Breast epithelium (tissue), 4 donors: ENCODE data around the gene IL25. TPM values are rescaled to one million over a fixed set of nuclear protein-coding genes. Genes with fewer than 3 reads are reported as not detected.

Source experiments
- DNase-seq, 2 donors: peaks; one replicate each; pipeline ENCODE4 v3.0.0-alpha.2; 2019; ENCODE audit warnings: low spot score in 2 of 2
- H3K27ac ChIP-seq, 2 donors: fragments of 200-600 bp; sonication (generic) in 1 of 2; one replicate each; pipeline ENCODE4 v1.5.1; 2016 to 2019; ENCODE audit warnings: mild to moderate bottlenecking in 1 of 2
- H3K27me3 ChIP-seq, 2 donors: fragments of 200-600 bp; sonication (generic) in 1 of 2; one replicate each; pipeline versions ENCODE4 v1.5.1 to v1.6.0; 2017 to 2019; ENCODE audit warnings: control low read depth in 1 of 2, mild to moderate bottlenecking in 1 of 2
- H3K36me3 ChIP-seq: fragments of 200-600 bp; one replicate; pipeline ENCODE4 v1.5.1; 2019
- H3K4me1 ChIP-seq, 2 donors: fragments of 200-600 bp; sonication (generic); one replicate each; pipeline ENCODE4 v1.5.1; 2016 to 2019; ENCODE audit warnings: control low read depth in 1 of 2
- H3K4me3 ChIP-seq, 3 donors: fragments of 200-600 bp; sonication (generic); 1 replicate in 2 of 3; 2 replicates in 1 of 3; pipeline ENCODE4 v1.5.1; 2016 to 2019; ENCODE audit warnings: mild to moderate bottlenecking in 3 of 3, moderate library complexity in 2 of 3
- H3K9me3 ChIP-seq, 2 donors: fragments of 200-600 bp; sonication (generic) in 1 of 2; one replicate each; pipeline ENCODE4 v1.5.1; 2016 to 2019; ENCODE audit warnings: control low read depth in 1 of 2
- POLR2A ChIP-seq: fragments of 450-650 bp; IDR thresholded peaks from one replicate; pipeline ENCODE4 v1.6.1; 2016; ENCODE audit warnings: antibody characterized with exemption, mild to moderate bottlenecking, moderate library complexity
- POLR2AphosphoS5 ChIP-seq, 3 donors: sonication (generic); formaldehyde crosslinking; IDR thresholded peaks; one replicate each; pipeline ENCODE4 v1.6.1; 2017; ENCODE audit warnings: antibody characterized with exemption in 3 of 3
- intact Hi-C: fragments of 100-400 bp; cut with DNase I; formaldehyde crosslinking; loops from one replicate; pipeline ENCODE4 v1.15.1; 2023; ENCODE audit warnings: low total_unique reads
- total RNA-seq, 3 donors: library from RNA; depleted of rRNA; stranded (reverse); fragments of >200 nt; gene quantifications; one replicate each; pipeline ENCODE4 v1.1.0, GENCODE V29; 2016
- TF ChIP-seq, protein P1 (sequence below), 3 donors: fragments of 450-650 bp; IDR thresholded peaks; one replicate each; pipeline ENCODE4 v1.5.1; 2016 to 2017; ENCODE audit warnings: antibody characterized with exemption in 3 of 3, mild to moderate bottlenecking in 3 of 3, moderate library complexity in 3 of 3

The IL25 gene
- total RNA-seq, 3 donors from 2014 or later: not detected

DNA sequence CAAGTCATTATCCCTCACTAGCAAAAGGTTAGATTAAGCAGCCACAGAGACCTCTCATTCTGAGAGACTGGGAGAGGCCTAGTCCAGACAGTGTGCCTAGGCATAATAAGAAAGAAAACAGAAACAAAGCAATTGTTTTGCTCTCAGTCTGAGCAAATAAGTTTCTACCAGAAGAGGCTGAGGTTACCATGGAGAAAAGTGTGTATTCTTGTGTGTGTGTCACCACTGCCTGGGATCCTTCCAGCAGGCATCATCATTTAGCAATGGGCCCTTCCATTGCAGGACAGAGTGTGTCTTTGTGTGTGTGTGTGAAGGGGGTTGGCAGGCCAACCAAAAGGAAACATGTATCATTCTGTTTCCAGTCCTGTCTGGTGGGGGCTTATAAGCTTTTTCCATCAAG lies 11.3 kb upstream of the IL25 start:
- Histone ChIP-seq H3K4me1 (peaks cover 6 to 10% of the 10 kb centered on the region in 2 donors), H3K36me3 (no peaks in the 10 kb centered on the region), H3K9me3 (no peaks in the 10 kb centered on the region), H3K27ac (peak overlapping the region; percentile 59 to 78), H3K4me3 (no peak overlapping the region), H3K27me3 (no peaks in the 10 kb centered on the region)
- intact Hi-C loops: loop anchor here (10.0 kb wide), 1 partner anchor 77 kb away; the partner anchor contains the start of gene HOMEZ
- DNase-seq: no peak
- TF ChIP-seq, protein P1, sequence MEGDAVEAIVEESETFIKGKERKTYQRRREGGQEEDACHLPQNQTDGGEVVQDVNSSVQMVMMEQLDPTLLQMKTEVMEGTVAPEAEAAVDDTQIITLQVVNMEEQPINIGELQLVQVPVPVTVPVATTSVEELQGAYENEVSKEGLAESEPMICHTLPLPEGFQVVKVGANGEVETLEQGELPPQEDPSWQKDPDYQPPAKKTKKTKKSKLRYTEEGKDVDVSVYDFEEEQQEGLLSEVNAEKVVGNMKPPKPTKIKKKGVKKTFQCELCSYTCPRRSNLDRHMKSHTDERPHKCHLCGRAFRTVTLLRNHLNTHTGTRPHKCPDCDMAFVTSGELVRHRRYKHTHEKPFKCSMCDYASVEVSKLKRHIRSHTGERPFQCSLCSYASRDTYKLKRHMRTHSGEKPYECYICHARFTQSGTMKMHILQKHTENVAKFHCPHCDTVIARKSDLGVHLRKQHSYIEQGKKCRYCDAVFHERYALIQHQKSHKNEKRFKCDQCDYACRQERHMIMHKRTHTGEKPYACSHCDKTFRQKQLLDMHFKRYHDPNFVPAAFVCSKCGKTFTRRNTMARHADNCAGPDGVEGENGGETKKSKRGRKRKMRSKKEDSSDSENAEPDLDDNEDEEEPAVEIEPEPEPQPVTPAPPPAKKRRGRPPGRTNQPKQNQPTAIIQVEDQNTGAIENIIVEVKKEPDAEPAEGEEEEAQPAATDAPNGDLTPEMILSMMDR (IDR thresholded peaks at IDR 0.05): no peak
- TF ChIP-seq POLR2AphosphoS5 (IDR thresholded peaks at IDR 0.05): peak in 2 of 3 donors; percentile 35 to 36

DNA sequence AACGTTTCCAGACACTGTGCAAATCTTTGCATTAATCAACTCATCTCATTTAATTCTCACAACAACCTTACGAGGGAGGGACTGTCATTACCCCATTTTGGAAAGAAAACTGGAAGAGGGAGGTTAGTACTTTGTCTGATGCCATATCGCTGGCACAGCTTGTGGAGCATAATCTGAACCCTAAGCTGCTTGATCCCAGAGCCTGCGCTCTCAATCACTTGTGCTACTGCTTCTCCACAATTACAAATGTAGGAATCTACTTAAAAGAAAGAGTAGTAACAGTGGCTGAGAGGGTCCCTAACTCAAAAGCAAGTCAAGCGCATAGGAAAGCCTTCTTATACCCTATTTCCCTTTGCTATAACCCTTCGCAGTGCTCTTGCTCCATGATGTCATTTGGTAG lies 10.8 kb upstream of the IL25 start:
- TF ChIP-seq, protein P1 (IDR thresholded peaks at IDR 0.05): no peak
- TF ChIP-seq POLR2AphosphoS5 (IDR thresholded peaks at IDR 0.05) (no peak), POLR2A (no peak)
- no peaks in the 10 kb centered on the region for H3K27me3 ChIP-seq
- intact Hi-C loops: loop anchor here (10.0 kb wide), 1 partner anchor 77 kb away; the partner anchor contains the start of gene HOMEZ
- H3K9me3 ChIP-seq: no peaks in the 10 kb centered on the region
- peak overlapping the region; percentile 52 to 70 for H3K27ac ChIP-seq
- DNase-seq: no peak
- peak overlapping the region in 1 of 3 donors; percentile 7 for H3K4me3 ChIP-seq
- no peaks in the 10 kb centered on the region for H3K36me3 ChIP-seq
- peaks cover 6 to 10% of the 10 kb centered on the region in 2 donors for H3K4me1 ChIP-seq

- DNase-seq: no peak
- no peaks in the 10 kb centered on the region for H3K36me3 ChIP-seq
- H3K27ac ChIP-seq: peak overlapping the region; percentile 52 to 70
- intact Hi-C loops: loop anchor here (10.0 kb wide), 1 partner anchor 77 kb away; the partner anchor contains the start of gene HOMEZ
- peaks cover 6 to 10% of the 10 kb centered on the region in 2 donors for H3K4me1 ChIP-seq
- peak overlapping the region in 1 of 3 donors; percentile 7 for H3K4me3 ChIP-seq
- H3K27me3 ChIP-seq: no peaks in the 10 kb centered on the region
- H3K9me3 ChIP-seq: no peaks in the 10 kb centered on the region
- TF ChIP-seq POLR2AphosphoS5 (IDR thresholded peaks at IDR 0.05) (no peak), POLR2A (no peak)
- TF ChIP-seq, protein P1 (IDR thresholded peaks at IDR 0.05): no peak
Measured at GRCh38 chr14:23362200-23362599, 10.4 kb upstream of the IL25 start.

DNA sequence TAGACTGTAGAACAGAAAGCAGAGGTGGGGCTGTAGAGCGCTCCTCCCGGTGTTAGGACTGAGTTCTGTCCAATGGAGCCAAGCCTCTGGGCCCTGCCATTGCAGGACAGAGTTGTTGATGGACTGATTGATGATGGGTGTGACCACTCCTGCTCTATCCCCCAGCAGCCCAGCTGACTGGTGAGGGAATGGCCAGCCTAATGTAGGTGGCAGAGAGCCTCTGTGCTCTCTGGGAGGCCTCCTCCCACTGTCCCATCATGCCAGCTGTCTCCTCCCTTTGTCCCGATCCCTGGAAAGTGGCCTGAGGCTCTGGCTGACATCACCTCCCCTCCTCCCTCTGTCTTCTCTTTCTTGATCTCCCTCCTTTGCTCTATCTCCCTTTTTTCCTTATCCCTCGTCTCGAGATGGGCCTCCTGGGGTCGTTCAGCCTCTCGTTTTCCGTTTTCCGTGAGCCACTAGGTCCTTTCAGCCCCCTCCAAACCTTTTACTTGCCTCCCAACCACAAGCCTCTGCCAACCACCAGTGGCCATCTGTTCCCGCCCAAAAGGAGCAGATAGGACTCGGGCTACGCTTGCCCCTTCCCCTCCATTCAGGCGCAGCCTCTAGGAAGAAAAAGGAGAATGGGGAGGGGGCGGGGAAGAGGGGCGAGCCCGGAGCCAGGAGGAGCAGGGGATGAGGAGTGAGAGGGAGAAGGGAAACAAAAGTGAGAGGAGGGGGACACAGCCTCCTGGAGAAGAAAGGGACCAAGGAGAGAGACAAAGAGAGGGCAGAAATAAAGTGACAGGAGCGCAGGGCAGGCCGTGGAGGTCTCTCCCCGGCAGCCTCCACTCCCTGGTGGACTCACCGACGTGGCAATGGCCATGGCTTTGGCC lies 8.2 kb upstream of the IL25 start:
- peak overlapping the region; percentile 98 to 99 for H3K27ac ChIP-seq
- intact Hi-C loops: loop anchor here (10.0 kb wide), 1 partner anchor 80 kb away; the partner anchor contains the start of gene HOMEZ
- H3K36me3 ChIP-seq: no peaks in the 10 kb centered on the region
- peak; percentile 77 to 87 for DNase-seq
- no peaks in the 10 kb centered on the region for H3K9me3 ChIP-seq
- H3K4me3 ChIP-seq: peak overlapping the region; percentile 60 to 88 (median 65)
- TF ChIP-seq POLR2AphosphoS5 (IDR thresholded peaks at IDR 0.05): peak in 1 of 3 donors; percentile 41
- TF ChIP-seq POLR2A: peak; percentile 36
- TF ChIP-seq, protein P1 (IDR thresholded peaks at IDR 0.05): no peak
- H3K27me3 ChIP-seq: no peaks in the 10 kb centered on the region
- H3K4me1 ChIP-seq: peaks cover 6 to 10% of the 10 kb centered on the region in 2 donors
